Germinal center (tissue), 1 donor: ENCODE results near the gene NTNG1.
"Not testable (repeated sequence)": the region's sequence is repeated elsewhere in the genome, so short reads cannot be mapped to it uniquely, and the experiment has no call there.

Experiments
- DNase-seq: peaks from one replicate; pipeline ENCODE4 v3.0.0; 2012; ENCODE audit warnings: mixed read lengths, low spot score

NTNG1 gene

DNA sequence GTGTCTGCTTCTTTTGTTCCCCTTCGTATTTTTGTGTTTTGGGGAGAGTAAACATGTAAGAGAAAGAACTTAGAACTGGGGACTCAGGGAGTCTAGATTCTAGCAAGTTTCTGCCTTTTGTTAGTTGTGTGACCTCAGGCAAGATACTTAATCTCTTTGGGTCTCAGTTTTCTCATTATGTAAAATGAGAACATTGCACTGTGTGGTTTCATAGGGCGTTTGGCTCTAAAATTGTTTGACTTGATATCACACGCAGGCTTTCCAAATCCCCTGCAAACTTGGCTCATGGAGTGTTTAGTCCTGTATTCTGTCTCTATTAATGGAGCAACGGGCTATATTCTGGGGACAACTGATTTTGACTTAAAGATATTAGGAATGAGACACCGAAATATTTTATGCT, 57.7 kb downstream of the NTNG1 start:
- no peak for DNase-seq

DNA sequence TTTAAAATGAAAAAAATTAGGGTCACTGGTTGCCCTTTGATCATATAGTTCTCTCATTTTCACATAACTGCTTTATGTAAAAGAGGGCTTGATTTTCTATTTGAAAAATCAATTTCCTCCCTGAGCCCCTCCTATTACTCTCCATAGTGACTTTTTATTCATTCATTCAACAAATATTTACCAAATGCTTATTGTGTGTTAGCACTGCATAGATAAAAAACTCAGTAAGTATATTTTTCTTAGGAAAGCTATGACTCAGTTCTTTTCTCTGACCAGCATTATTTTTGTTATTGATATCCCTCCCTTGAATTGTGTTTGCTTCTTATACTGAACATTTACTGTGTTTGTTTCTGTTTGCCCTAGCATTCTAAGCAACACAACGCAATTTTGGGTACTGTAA, 59.8 kb downstream of the NTNG1 start:
- DNase-seq = no peak

DNA sequence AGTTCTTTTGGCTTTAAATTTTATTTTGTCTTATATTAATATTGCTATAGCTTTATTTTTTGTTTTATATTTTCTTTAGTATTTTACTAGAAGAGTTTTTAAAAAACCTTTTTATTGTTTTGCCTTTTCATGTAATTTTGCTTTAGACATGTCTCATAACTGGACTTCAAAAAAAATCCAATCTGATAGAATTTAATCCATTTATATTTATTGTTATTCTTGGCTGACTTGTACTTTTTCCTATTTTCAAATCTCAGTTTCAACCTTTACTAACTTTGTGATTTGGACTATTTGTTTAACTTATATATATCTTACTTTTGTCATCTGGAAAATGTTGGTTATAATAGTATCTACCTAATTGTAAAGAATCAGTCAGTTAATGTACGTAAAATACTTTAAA, 61.2 kb downstream of the NTNG1 start:
- DNase-seq = no peak

DNA sequence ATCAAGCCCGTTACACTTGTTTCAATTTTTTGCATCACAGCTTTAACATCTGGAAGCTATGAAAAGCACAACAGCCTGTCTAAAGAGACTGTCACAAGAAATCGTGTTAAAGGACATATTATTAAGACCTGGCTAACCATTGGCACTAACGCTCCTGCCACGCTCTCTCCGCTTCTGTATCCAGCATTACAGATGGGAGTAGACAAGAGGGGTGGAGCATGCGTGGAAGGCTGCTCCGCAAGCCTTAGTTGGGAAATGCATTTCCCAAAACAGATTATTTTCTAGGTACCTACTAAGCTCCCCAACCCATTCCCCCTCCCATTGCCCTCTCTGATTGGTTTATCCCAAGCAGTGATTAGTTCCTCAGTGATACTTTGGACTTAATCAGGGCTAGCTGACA, 72.4 kb downstream of the NTNG1 start:
- DNase-seq = no peak

- no peak for DNase-seq
These were observed 79.2 kb downstream of the NTNG1 start for GRCh38 chr1:107220036-107220435.

GRCh38 chr1:107225706-107226105, 84.9 kb downstream of the NTNG1 start:
- DNase-seq = no peak

DNA sequence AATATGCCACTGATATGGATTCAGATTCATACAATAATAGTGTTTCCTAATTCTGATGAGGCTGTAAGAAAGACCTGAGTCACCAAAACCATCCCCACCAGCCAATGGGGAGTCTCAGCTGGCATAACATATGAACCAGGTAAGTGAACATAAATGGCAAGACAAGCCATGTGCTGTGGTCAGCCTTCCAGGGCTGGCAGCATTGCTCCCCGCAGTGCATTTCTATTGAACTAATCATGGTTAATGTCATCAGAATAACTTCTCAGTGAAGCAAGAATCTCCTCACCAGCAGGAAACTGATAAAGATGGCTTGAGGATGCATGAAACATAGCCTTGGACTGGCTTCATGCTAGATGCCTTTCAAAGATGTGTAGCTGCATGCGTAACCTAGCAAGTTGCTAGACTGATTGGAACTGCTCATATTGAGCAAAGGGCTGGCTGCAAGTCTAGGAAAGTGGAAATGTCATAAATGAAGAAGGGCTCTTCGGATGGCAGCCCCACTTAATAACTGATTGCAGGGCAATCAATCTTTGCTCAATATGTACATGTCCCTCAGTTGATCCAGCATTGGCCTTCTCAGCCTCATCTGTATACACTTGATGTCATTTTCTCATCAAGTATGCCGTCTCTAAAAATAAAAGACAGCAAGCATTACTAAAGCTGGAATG, 88.0 kb downstream of the NTNG1 start:
- DNase-seq = no peak

- DNase-seq = no peak
These were observed 88.9 kb downstream of the NTNG1 start for GRCh38 chr1:107229711-107230110.

DNA sequence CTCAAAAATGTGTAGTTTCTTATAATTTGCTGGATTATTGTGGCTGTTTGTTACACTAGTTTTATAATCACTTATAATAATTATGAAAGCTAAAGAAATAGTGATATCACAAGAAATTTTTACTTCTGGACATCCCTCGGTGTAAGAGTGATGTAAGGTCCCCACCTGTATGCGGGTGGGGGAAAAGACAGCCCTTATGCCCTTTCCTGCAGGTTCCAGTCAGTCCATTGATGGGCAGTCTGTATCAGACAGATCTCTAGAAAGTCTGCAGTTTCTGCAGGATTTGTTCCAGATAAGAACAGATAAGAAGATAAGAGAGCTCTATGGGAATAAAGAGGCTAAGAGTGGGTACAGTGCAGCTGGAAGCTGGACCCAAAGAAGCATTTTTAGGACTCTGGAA, 89.3 kb downstream of the NTNG1 start:
- DNase-seq = no peak

- DNase-seq = no peak
These were observed 90.5 kb downstream of the NTNG1 start for GRCh38 chr1:107231291-107231690.

GRCh38 chr1:107232426-107232825, 91.6 kb downstream of the NTNG1 start:
- DNase-seq = no peak

- DNase-seq = not testable (repeated sequence)
These were observed 95.9 kb downstream of the NTNG1 start for GRCh38 chr1:107236760-107237159.

GRCh38 chr1:107243461-107243860, 102.6 kb downstream of the NTNG1 start:
- DNase-seq = no peak

- no peak for DNase-seq
These were observed 104.1 kb downstream of the NTNG1 start for GRCh38 chr1:107244709-107245500.

DNA sequence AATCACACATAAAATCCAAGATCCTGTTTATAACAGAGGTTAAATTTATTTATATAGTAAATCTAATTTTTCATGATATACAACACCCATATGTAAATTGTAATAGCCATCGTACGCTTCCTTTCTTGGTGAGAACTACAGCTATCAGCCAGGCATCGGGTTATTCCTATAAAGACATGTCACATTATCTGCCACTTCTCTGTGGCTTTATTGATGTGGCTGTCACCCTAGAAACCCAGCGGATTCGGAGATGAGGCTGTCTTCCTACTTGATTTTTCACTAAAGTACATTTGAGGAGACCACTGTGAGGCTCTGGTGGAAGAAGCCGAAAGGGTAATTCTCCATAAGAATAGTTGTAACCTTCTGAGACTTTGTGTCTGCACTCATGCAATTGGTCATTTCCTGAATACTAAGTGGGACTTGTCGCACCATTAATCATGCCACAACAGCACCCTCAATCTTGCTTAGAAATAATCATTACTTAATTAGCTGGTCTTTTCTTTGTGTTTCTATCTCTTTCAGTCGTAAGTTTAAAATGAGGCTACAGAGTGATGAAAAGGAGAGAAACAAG, 106.0 kb downstream of the NTNG1 start:
- peak; percentile 9 for DNase-seq

GRCh38 chr1:107247679-107248078, 106.8 kb downstream of the NTNG1 start:
- DNase-seq = no peak

DNA sequence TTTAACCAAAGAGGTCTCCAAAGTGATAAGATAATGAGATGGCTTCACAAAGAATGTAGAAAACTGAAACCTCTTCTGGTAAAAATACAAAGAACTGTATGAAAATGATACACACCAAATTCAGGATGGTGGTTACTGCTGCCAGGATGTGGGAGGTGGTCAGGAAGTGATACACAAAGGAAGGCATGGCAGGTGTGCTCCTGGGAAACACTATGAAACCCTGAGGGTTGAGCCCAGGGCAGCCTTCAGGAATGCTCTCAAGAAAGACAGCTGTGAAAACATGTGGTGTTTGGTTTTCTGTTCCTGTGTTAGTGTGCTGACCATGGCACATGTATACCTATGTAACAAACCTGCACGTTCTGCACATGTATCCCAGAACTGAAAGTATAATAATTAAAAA, 109.3 kb downstream of the NTNG1 start:
- DNase-seq = no peak

DNA sequence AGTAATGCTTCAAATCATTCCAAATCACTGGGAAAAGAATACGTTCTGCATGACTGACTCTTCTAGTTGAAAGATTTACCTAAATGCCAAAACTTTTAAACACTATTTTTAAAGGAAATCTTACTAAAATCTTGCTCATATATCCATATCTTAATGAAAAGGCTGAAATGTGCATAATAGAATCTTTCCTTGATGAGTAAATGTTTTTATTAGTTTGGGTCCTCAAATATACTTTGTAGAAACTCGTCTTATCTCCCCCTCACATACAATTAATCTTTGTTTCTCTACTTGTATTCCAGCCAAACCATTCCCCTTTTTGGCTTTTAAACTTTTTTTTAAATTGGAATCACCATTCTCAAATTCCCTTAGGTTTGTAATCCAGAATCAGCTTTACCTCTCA, 110.2 kb downstream of the NTNG1 start:
- no peak for DNase-seq

- peak; percentile 6 for DNase-seq
These were observed 111.0 kb downstream of the NTNG1 start for GRCh38 chr1:107251839-107252238.

DNA sequence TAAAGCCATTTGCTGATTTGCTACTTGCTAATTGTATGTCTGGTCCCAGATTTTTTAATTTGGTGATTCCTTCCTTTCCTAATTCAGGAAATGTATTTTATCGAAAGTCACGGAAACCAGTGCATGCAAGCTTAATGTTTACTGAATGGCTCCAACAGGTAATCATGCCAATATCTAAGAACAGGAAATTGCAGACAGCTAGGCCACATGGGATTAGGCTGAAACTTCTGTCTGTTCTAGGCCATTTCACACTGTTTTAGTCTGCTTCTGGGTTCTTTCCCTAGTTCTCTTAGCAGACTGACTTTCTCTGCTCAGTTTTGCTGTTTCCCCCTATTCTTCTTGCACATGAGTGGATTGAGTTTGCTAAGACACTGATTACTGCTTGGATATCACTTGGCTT, 111.4 kb downstream of the NTNG1 start:
- DNase-seq = no peak

GRCh38 chr1:107254306-107254705, 113.5 kb downstream of the NTNG1 start:
- no peak for DNase-seq

DNA sequence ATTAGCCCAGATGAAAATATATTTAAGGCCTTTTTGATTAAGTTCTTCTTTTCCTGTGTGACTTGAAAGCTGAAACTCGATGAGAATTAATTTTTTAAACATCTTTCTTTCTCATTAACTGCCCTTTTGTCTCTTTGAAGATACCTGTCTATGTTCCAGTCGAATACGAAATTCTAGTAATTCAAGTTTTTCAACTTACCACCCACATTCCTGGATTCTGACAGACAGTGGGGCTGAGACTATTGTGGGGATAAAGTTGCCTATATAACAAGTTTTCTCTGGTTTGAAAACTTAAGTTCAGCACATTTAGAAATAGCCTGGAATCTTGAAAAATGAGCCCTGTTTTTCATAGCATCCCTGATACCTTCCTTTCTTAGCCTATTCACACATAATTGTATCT, 114.6 kb downstream of the NTNG1 start:
- DNase-seq = no peak
